HG03280 (cell line): ENCODE results near the gene APOC4.
"Not testable (repeated sequence)": the region's sequence is repeated elsewhere in the genome, so short reads cannot be mapped to it uniquely, and the experiment has no call there.

Experiments
- ATAC-seq: cut with Tn5 transposase; IDR thresholded peaks from one replicate; pipeline ENCODE4 v1.9.1; 2021; ENCODE audit warnings: mild to moderate bottlenecking, moderate library complexity; ENCODE audit not compliant: unreplicated experiment

Gene APOC4

GRCh38 chr19:44914433-44915206 lies 27.4 kb upstream of the APOC4 start, which contains the start of gene APOC1:
TSS of gene APOC1 (plus strand) at chr19:44914608. CDS start at chr19:44914892, 284 bp downstream.
- ATAC-seq, result peak; percentile 86

GRCh38 chr19:44924243-44924725 lies 17.8 kb upstream of the APOC4 start:
- no peak for ATAC-seq

DNA sequence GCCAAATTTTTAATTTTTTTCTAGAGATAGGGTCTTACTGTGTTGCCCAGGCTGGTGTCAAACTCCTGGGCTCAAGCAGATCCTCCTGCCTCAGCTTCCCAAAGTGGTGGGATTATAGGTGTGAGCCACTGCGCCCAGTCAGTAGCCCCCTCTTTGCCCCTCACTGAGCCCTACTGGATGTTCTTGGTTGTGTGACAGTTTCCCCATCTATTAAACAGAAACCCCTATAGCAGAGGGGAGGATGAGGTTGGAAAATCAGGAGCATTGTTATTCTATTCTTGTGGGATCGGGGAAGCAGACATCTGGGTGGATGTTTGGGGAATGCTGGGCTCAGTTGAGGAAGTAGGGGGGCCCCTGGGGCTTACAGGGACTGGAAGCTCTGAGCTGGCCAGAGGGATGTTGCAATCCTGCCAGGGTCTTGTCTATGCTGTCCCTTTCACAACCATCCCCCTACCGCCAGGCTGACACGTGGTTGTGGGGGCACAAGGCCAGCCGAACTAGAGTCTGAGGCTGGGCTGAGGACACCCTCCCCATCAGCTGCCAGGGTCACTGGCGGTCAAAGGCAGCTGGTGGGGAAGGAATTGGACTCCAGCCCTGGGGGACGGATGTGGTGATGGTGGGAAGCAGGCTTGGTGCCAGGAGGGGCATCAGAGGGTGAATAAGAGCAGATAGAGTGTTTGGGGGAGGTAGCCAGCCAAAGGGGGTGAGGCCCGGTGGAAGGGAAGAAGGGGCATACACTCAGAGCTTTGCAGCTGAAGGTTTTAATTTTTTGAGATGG lies 16.7 kb upstream of the APOC4 start:
- no peak for ATAC-seq

- ATAC-seq, result not testable (repeated sequence)
Measured at GRCh38 chr19:44926245-44927077, 15.6 kb upstream of the APOC4 start.

DNA sequence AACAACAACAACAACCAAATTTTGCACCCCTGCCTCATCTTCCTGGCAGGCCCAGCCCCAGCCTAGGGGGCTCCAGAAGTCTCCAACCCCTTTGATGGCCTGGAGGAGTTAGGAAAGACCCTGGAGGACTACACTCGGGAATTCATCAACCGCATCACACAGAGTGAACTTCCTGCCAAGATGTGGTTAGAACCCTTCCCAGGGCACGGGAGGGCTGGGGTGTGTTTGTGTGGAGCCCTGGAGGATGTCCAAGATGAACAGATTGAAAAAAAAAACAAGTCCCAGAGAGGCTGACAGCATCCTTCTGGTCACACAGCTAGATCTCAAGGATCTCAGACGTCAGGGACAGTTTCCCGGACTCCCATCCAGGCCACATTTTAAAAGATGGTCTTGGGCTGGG lies 14.3 kb upstream of the APOC4 start:
- no peak for ATAC-seq

DNA sequence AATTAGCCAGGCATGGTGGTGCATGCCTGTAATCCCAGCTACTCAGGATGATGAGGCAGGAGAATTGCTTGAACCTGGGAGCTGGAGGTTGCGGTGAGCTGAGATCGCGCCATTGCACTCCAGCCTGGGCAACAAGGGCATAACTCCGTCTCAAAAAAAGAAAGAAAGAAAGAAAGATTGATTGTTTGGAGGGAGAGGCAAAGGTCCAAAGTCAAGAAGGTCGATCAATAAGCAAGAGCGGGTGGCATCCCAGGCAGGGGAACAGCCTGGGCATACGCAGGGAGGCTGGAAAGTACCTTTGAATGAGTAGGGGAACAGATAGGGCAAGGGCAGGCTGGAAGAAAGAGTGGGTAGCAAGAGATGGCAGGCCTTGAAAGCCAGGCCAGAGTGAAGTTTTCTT lies 11.9 kb upstream of the APOC4 start:
- no peak for ATAC-seq

DNA sequence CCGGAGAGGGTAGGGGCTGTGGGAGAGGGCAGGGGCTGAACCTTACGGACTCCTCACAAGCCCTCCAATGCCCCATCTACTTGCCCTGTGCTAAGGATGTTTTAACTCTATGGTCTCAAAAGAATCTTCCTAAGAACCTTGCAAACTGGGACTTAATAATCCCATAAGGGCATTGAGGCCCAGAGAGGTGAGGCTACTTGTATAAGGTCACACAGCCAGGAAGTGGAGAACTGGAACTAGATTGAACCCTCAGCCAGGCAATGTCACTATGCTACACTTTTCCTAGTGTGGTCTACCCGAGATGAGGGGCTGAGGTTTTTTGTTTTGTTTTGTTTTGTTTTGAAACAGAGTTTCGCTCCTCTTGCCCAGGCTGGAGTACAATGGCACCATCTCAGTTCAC lies 10.5 kb upstream of the APOC4 start:
- no peak for ATAC-seq

- ATAC-seq, result no peak
Measured at GRCh38 chr19:44939668-44940067, 2.4 kb upstream of the APOC4 start.

DNA sequence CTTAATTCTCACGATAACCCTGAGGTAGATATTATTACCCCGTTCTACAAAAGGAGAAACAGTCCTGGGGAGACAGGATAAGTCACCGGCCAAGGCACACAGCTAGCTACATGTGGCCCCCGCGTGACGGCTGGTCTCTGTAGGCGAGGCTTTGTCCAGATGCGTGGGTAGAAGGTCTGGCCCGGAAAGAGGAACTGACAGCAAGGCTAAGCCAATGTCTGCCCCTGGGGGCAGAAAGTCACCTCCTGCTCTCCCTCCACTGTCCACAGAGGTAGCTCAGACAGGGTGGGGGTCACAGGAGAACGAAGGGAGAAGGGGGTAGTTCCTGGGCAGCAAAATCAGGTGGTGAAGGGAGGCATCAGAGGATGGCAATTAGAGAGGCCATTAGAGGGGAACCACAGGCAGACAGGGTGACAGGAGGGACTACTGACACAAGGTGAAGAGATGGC lies 1.8 kb downstream of the APOC4 start:
- ATAC-seq, result peak; percentile 79

DNA sequence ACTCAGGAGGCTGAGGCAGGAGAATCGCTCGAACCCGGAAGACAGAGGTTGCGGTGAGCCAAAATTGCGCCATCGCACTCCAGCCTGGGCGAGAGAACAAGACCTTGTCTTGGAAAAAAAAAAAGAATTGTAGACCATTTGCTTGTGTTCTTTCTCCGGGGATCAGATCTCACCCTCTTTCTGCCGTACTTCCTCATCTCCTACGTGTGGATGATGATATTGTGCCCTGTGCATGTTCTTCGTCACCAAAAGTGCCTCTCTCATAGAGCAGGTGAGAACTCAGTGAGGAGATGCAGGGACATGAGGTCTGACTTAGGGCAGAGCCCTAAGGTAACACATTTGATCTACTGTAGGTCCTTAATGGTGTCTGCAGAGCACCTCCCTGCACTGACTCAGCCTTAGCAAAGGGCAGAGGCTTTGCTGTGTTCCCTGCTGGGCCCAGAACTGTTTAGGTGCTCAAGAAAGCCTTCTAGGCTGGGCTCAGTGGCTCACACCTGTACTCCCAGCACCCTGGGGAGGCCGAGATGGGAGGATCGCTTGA lies 5.1 kb downstream of the APOC4 start:
- no peak for ATAC-seq

- no peak for ATAC-seq
Measured at GRCh38 chr19:44948237-44948636, 6.2 kb downstream of the APOC4 start.

DNA sequence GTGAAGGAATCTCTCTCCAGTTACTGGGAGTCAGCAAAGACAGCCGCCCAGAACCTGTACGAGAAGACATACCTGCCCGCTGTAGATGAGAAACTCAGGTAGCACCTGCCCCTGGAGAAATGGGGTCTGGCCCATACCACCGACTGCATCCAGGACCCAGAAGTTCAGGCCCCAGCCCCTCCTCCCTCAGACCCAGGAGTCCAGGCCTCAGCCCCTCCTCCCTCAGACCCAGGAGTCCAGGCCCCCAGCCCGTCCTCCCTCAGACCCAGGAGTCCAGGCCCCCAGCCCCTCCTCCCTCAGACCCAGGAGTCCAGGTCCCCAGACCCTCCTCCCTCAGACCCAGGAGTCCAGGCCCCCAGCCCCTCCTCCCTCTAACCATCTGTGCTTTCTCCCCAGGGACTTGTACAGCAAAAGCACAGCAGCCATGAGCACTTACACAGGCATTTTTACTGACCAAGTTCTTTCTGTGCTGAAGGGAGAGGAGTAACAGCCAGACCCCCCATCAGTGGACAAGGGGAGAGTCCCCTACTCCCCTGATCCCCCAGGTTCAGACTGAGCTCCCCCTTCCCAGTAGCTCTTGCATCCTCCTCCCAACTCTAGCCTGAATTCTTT lies 6.8 kb downstream of the APOC4 start:
- ATAC-seq, result no peak

GRCh38 chr19:44949550-44949949 lies 7.5 kb downstream of the APOC4 start:
- ATAC-seq, result no peak

GRCh38 chr19:44951179-44952159 lies 9.4 kb downstream of the APOC4 start:
- ATAC-seq, result no peak

DNA sequence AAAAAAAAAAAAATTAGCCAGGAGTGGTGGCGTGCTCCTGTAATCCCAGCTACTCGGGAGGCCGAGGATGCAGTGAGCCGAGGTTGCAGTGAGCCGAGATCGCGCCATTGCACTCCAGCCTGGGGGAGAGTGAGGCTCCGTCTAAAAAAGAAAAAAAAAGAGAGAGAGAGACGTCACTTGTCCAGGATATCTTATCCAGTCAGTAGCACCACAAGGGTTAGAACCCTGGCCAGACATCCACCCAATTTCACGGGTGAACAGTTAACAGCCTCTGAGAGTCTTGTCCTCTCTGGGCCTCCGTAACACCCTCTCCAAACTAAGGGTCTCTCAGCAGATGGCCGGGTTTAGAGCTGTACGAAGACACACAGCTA lies 12.2 kb downstream of the APOC4 start:
- ATAC-seq, result no peak

DNA sequence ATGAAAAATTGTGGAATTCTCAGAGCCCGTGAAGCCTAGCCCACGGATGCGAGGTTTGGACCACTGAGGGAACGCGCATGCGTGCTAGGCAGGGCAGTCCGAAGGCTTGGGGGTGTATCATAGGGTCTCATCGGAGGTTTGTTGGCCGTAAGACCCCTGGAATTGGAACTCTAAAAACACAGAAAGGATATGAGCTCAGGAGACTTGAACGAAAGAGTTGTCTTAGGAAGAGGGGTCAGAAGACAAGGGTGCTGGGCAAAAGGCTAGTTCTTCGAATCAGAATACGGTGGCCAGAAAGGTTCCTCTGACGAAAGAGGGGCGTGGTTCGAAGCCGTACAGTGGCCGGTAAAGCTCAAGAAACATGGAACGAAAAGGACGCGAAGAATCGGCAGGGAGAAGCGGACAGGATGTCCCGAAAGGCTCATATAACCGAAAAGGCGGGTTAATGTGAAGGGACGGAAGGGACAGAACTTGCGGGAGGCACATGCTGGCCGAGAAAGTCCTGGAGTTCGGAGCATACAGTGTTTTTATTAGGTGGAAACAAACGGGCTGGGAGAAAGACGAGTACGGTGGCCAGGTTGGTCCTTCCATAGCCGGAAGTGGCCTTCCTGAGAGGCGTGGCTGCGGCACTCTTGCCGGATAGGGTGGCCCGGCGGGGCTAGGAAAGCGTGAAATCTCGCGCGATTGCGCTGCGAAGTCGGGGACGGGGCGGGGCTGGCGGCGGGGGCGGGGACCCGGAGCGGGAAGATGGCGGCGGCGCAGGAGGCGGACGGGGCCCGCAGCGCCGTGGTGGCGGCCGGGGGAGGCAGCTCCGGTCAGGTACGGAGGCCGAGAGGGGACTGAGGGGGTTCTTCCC lies 12.8 kb downstream of the APOC4 start, which contains the start of gene CLPTM1:
Gene CLPTM1, plus strand, starts transcription at position 732 of the 856 bp plus-strand sequence. Its CDS starts 16 bp downstream, at position 748.
- ATAC-seq, result peak; percentile 86

DNA sequence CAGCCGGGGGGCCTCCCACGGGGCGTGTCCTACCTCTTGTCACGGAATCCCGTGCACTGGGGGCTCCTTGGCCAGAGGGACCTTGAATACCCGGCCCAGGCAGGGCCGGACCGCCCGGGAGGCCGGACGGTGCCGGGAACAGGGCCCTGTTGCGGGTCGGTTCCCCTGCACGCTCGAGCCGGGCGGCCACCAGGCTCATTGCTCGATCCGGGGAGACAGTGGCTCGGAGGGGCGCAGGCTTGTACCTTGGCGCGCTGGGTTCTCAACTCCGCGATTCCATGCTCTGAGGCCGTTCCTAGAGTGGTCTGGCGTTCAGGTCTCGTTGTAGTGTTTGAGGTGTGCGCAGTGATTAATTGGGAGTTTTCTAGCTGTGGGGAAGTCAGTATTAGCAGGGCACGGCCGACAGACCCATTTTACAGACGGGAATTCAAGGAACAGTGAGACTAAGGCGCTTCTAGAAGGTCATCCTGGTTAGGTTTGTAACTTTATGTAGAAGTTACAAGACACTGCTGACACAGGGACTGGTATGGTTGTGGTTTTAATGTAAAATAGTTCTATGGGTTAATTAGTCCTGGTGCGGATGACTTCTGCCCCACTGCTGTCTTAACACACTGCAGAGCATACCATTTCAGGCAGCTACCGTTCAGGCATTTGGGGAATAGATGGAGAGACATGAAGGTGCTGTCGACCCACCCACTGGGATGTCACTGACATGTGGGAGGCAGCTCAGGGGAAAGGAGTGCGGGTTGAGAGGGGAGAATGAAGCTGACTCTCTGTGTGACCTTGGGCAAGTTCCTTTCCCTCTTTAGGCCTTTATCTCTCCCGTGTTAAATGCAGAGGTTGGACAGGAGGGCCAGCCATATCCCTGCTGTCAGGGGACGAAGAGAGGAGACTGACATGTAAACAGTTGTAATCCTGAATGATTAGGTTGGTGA lies 13.7 kb downstream of the APOC4 start:
- ATAC-seq, result peak; percentile 27
